Measurements from ENCODE around the gene C1orf21. TPM values are rescaled to one million over a fixed set of nuclear protein-coding genes. Genes with fewer than 3 reads are reported as not detected.

The C1orf21 gene
- total RNA-seq, 1 donor, result 17.0 TPM

GRCh38 chr1:184507165-184507564, 120.3 kb downstream of the C1orf21 start:
- Histone ChIP-seq H3K4me1 (ENCODE audit: insufficient read depth, low read length) (peaks cover 12% of the 10 kb centered on the region), H3K79me2 (ENCODE audit: insufficient read depth, low read length) (peaks cover 7% of the 10 kb centered on the region), H2AFZ (ENCODE audit: low read length) (peak overlapping the region; percentile 61), H3K27ac (ENCODE audit: low read depth, low read length) (peak overlapping the region; percentile 64), H3K4me3 (ENCODE audit: insufficient read depth, low read length) (no peak overlapping the region), H3K9me3 (ENCODE audit: low read depth, low read length) (no peaks in the 10 kb centered on the region), H3K4me2 (ENCODE audit: insufficient read depth, low read length) (peak overlapping the region; percentile 39), H4K20me1 (ENCODE audit: insufficient read depth, low read length) (no peaks in the 10 kb centered on the region), H3K36me3 (ENCODE audit: insufficient read depth, low read length) (no peaks in the 10 kb centered on the region), H3K27me3 (ENCODE audit: insufficient read depth, low read length) (no peaks in the 10 kb centered on the region)
- DNase-seq (ENCODE audit: insufficient read length, low spot score, missing footprints), result no peak
- TF ChIP-seq CTCF (IDR thresholded peaks at IDR 0.05; ENCODE audit: extremely low read depth, low read depth, low read length), result no peak

- H3K4me3 ChIP-seq (ENCODE audit: insufficient read depth, low read length), result no peak overlapping the region
- peak overlapping the region; percentile 64 for H3K27ac ChIP-seq (ENCODE audit: low read depth, low read length)
- H3K4me2 ChIP-seq (ENCODE audit: insufficient read depth, low read length), result peak overlapping the region; percentile 39
- H2AFZ ChIP-seq (ENCODE audit: low read length), result peak overlapping the region; percentile 72
- H3K27me3 ChIP-seq (ENCODE audit: insufficient read depth, low read length), result no peaks in the 10 kb centered on the region
- no peaks in the 10 kb centered on the region for H4K20me1 ChIP-seq (ENCODE audit: insufficient read depth, low read length)
- peaks cover 7% of the 10 kb centered on the region for H3K79me2 ChIP-seq (ENCODE audit: insufficient read depth, low read length)
- H3K4me1 ChIP-seq (ENCODE audit: insufficient read depth, low read length), result peaks cover 12% of the 10 kb centered on the region
- TF ChIP-seq CTCF (IDR thresholded peaks at IDR 0.05; ENCODE audit: extremely low read depth, low read depth, low read length), result no peak
- H3K9me3 ChIP-seq (ENCODE audit: low read depth, low read length), result no peaks in the 10 kb centered on the region
- no peak for DNase-seq (ENCODE audit: insufficient read length, low spot score, missing footprints)
- H3K36me3 ChIP-seq (ENCODE audit: insufficient read depth, low read length), result no peaks in the 10 kb centered on the region
These were observed 120.9 kb downstream of the C1orf21 start for GRCh38 chr1:184507604-184508280.

- Histone ChIP-seq H3K9me3 (ENCODE audit: low read depth, low read length) (no peaks in the 10 kb centered on the region), H3K4me1 (ENCODE audit: insufficient read depth, low read length) (peaks cover 13% of the 10 kb centered on the region), H3K79me2 (ENCODE audit: insufficient read depth, low read length) (peaks cover 7% of the 10 kb centered on the region), H3K36me3 (ENCODE audit: insufficient read depth, low read length) (no peaks in the 10 kb centered on the region), H3K27me3 (ENCODE audit: insufficient read depth, low read length) (no peaks in the 10 kb centered on the region), H3K4me2 (ENCODE audit: insufficient read depth, low read length) (no peak overlapping the region), H4K20me1 (ENCODE audit: insufficient read depth, low read length) (no peaks in the 10 kb centered on the region), H2AFZ (ENCODE audit: low read length) (no peak overlapping the region), H3K4me3 (ENCODE audit: insufficient read depth, low read length) (no peak overlapping the region), H3K27ac (ENCODE audit: low read depth, low read length) (no peak overlapping the region)
- TF ChIP-seq CTCF (IDR thresholded peaks at IDR 0.05; ENCODE audit: extremely low read depth, low read depth, low read length), result no peak
- DNase-seq (ENCODE audit: insufficient read length, low spot score, missing footprints), result no peak
These were observed 122.3 kb downstream of the C1orf21 start for GRCh38 chr1:184509105-184509504.

GRCh38 chr1:184510110-184510509, 123.3 kb downstream of the C1orf21 start:
- H3K27ac ChIP-seq (ENCODE audit: low read depth, low read length), result no peak overlapping the region
- no peak overlapping the region for H3K4me2 ChIP-seq (ENCODE audit: insufficient read depth, low read length)
- DNase-seq (ENCODE audit: insufficient read length, low spot score, missing footprints), result no peak
- H3K4me3 ChIP-seq (ENCODE audit: insufficient read depth, low read length), result no peak overlapping the region
- no peaks in the 10 kb centered on the region for H3K27me3 ChIP-seq (ENCODE audit: insufficient read depth, low read length)
- no peaks in the 10 kb centered on the region for H3K9me3 ChIP-seq (ENCODE audit: low read depth, low read length)
- no peak overlapping the region for H2AFZ ChIP-seq (ENCODE audit: low read length)
- H4K20me1 ChIP-seq (ENCODE audit: insufficient read depth, low read length), result no peaks in the 10 kb centered on the region
- no peaks in the 10 kb centered on the region for H3K36me3 ChIP-seq (ENCODE audit: insufficient read depth, low read length)
- no peak for TF ChIP-seq CTCF (IDR thresholded peaks at IDR 0.05; ENCODE audit: extremely low read depth, low read depth, low read length)
- peaks cover 18% of the 10 kb centered on the region for H3K4me1 ChIP-seq (ENCODE audit: insufficient read depth, low read length)
- H3K79me2 ChIP-seq (ENCODE audit: insufficient read depth, low read length), result peaks cover 2% of the 10 kb centered on the region
